Measurements from ENCODE around the gene MIA3.
A peak's percentile ranks its signal among the peaks of the same experiment; 100 is the strongest.

Gene MIA3

DNA sequence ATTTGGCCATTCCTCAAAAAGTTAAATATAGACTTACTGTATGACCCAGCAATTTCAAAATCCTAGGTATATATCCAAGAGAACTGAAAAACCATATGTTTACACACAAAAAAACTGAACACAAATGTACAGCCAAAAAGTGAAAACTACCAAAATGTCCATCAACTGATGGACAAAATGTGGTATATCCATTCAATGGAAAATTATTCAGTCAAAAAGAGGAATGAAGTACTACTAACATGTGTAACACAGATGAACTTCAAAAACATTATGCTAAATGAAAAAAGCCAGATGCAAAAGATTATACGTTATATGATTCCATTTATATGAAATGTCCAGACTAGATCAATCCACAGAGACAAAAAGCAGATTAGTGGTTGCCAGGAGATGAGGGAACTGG is 86.4 kb downstream of the MIA3 start:
- no peak overlapping the region for H3K4me3 ChIP-seq (ENCODE audit: low read depth, low read length)
- DNase-seq (ENCODE audit: low read depth), result no peak

DNA sequence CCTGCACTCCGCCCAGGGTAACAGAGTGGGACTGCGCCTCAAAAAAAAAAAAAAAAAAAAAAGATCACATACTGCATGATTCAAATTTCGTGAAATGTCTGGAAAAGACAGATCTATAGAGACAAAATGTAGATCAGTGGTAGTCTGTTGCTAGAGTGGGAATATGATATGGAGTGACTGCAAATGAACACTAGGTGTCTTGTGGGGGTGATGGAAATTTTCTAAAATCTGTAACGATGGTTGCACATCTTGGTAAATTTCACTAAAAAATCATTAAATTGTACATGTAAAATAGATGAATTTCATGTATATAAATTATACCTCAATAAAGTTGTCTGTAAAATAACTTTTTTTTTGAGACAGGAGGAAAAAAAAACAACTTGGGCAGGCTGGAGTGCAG is 88.9 kb downstream of the MIA3 start:
- no peak for DNase-seq (ENCODE audit: low read depth)
- TF ChIP-seq, protein P1, sequence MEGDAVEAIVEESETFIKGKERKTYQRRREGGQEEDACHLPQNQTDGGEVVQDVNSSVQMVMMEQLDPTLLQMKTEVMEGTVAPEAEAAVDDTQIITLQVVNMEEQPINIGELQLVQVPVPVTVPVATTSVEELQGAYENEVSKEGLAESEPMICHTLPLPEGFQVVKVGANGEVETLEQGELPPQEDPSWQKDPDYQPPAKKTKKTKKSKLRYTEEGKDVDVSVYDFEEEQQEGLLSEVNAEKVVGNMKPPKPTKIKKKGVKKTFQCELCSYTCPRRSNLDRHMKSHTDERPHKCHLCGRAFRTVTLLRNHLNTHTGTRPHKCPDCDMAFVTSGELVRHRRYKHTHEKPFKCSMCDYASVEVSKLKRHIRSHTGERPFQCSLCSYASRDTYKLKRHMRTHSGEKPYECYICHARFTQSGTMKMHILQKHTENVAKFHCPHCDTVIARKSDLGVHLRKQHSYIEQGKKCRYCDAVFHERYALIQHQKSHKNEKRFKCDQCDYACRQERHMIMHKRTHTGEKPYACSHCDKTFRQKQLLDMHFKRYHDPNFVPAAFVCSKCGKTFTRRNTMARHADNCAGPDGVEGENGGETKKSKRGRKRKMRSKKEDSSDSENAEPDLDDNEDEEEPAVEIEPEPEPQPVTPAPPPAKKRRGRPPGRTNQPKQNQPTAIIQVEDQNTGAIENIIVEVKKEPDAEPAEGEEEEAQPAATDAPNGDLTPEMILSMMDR (IDR thresholded peaks at IDR 0.05; ENCODE audit: insufficient read depth, low read depth, low read length, missing control alignments), result no peak
- H3K4me3 ChIP-seq (ENCODE audit: low read depth, low read length), result no peak overlapping the region

More for the DNA sequence above, 86.4 kb downstream of the MIA3 start:
- TF ChIP-seq, protein P1 (IDR thresholded peaks at IDR 0.05; ENCODE audit: insufficient read depth, low read depth, low read length, missing control alignments), result no peak

DNA sequence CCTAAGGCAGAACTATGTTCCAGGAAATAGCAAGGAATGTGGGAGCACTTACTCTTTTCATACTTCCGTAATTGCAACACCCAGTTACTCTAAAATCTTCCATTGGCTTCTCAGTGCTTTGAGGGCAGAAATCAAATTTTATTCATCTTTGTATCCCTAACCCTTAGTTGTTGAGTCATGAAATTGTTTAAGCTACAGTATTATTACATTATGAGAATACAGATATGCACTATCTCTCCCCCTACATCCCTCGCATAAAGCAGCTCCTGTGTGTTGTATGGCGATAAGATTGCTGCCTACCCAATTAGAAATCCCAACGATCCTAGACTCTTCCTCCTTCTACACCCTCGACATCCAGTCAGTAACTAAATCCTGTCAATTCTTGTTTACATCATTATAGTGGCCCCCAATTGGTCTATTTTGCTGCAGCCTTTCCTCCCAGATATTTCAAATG is 91.8 kb downstream of the MIA3 start:
- TF ChIP-seq, protein P1 (IDR thresholded peaks at IDR 0.05; ENCODE audit: insufficient read depth, low read depth, low read length, missing control alignments), result no peak
- DNase-seq (ENCODE audit: low read depth), result no peak
- H3K4me3 ChIP-seq (ENCODE audit: low read depth, low read length), result no peak overlapping the region

DNA sequence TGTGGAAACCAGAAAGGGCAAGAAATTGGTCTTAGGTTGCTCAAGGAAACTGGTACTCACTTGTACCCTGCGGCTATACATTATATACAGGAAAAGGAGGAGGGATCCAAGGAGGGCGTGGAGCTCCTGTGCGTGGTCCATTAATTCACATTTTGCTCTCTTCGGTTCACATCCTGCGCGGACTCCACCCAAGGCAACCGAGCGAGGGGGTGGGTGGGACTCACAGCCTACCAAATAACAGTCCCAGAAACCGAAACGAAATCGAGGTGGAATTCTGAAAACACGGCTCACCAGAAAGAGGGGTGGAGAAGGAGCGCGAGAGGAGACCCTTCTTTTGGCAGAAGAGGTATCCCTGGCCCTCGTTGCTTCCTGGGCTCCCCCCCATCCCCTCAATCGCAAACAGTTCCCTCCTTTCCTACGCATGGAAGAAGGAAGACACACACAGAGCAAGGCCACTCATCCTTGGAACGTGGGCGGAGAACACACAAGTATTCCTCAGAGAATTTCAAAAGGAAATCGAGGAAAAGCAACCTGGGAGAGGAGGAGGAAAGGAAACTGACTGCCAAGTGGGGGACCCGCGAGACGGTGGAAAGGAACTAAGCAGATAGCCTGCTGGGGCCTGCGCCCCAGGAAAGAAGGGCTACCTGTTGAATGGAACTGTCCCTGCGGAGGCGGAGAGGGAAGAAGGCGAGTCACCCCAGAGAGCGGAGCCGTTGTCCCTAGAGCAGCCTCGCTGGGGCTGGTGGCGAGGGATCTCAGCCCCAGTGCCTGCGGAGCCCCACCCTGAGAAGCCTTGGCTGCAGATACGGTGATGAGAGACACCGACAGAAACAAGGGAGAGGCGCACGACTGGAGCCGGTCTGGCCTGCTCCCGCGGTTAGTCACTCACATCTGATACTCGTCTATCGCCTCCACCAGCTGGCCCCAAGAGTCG is 93.7 kb downstream of the MIA3 start:
- peak overlapping the region; percentile 100 for H3K4me3 ChIP-seq (ENCODE audit: low read depth, low read length)
- DNase-seq (ENCODE audit: low read depth), result peak; percentile 69
- TF ChIP-seq, protein P1 (IDR thresholded peaks at IDR 0.05; ENCODE audit: insufficient read depth, low read depth, low read length, missing control alignments), result no peak

DNA sequence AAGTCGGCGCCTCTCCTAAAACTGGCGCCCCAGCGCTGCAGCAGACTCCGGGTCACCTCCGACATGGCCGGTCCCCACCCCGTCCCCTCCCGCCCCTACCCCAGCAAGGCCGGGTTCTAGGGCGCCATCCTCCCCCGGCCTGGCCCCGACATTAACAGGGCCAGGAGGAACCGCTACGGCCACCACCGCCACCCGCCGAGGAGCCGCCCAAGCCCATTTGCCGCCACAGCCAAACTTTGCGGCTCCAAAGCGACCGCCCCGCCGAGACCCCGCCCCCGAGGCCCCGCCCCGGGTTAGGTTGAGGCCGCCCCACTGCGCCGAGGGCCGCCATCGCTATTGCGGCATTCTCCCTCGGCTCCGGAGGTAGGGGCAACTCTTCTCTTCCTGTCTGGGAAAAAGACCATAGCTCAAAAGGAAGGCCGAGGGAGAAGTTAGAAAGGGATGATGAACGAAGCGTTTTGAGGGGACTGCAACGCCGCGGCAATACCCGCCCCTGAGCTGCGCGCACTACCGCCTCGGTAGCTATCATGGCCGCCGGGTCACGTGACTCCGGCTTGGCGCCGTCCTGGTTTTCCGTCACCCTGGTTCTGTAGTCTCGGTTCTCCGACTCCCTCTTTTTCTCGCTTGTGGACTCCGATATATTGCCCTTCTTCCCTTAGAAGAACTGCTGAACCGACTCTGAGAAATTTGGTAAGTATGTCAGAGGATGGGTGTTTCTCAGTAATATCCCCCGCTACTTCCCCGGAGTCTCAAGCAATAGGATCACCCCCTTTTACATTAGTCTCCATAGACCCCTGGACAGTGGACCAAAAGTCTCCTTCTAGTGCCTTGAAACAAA is 94.6 kb downstream of the MIA3 start, which contains the start of the genes AIDA and BROX:
Gene AIDA, minus strand, starts transcription at position 239 of the 838 bp plus-strand sequence. Its CDS starts 174 bp downstream, at position 65.
Gene BROX, plus strand, starts transcription at position 312 of the 838 bp plus-strand sequence. CDS start 3,136 bp downstream, outside the sequence.
- H3K4me3 ChIP-seq (ENCODE audit: low read depth, low read length), result peak within 1 kb of the TSS; percentile 100
- peak; percentile 92 for DNase-seq (ENCODE audit: low read depth)
- TF ChIP-seq, protein P1 (IDR thresholded peaks at IDR 0.05; ENCODE audit: insufficient read depth, low read depth, low read length, missing control alignments), result no peak

DNA sequence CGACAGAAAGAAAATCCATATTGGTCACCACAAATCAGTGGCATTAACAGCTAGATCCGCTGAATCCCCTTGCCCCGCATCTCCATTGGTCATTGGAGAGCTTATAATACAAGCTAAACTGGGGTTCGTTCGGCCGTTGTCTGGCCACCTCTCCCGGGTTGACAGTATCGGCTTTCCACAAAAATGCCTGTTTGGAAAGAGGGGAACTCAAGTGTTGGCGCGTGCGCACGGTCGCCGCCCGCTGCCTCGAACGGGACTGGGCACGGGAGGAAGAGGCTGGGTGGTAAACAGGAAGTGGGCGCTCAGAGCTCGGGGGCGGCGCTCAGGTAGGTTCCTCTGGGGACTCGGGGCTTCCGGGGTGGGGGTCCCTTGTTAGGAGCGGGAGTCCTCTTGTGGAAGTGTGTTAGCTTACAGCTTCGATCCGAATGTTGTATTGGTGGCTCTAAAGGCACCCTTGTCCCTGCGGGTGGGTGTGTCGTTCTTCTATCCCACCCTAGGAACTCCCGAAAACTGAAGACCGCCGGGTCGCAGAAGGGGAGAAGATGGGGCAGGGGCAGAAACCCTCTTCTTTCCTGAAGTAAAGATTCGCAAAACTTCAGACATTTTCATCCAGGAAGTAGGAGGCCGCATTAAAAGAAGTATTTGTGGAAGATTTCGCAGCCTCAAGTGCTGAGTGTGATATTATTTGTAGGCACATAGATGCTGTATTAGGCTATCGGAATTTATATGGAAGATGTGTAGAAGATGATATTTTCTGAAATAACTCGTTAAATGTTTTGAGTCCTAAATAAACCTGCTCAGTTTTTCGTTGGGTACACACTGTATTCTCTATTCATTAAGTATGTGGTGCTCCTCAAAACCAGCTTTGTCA is 95.4 kb downstream of the MIA3 start:
- TF ChIP-seq, protein P1 (IDR thresholded peaks at IDR 0.05; ENCODE audit: insufficient read depth, low read depth, low read length, missing control alignments), result peak; percentile 1
- peak; percentile 97 for DNase-seq (ENCODE audit: low read depth)

More for the DNA sequence above, 95.4 kb downstream of the MIA3 start:
- peak overlapping the region; percentile 100 for H3K4me3 ChIP-seq (ENCODE audit: low read depth, low read length)

All from GM12865 (cell line).